ENCODE measurements around the gene DNHD1.
A peak's percentile ranks its signal among the peaks of the same experiment; 100 is the strongest.

DNA sequence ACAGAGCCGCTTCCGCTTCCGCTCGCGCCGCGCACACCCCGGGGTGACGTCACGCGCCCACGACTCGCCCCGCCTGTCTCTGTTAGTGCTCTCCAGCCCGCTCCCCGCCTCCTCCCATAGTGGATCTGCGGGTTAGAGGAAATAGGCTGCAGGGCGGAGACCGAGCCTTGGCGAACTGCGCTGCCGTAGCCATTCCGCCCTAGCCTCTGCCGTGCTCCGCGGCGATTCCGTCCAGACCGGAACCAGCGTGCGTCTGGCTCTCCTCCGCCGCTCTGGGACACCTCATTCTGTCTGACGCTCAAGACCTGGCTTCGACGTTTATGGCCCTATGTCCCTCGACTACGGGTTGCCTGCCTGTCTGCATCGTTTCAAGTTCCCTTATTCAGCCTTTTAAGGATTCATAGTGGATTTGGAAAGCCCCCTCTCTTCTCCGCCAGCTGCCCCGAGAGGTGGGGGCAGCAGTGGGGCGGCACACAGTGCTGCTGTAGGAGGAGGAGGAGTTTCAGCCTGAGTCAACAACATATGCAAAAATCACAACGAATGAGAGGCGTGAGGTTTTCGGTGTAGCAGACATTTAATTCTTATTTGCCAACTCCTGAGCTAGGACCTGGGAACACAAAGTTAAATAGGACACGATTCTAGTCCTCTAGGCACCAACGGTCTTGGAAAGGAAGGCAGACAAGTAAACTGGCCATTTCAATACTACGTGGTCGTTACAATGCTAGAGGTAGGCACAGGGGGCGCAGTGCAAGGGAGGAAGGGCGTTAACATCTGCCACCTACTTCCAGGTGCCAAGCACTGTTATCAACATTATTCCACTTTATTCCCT lies 115.3 kb downstream of the DNHD1 start, which contains the start of gene TAF10:
- peak; percentile 94 to 95 for TF ChIP-seq POLR2A (IDR thresholded peaks at IDR 0.05)
- TF ChIP-seq, protein P1, sequence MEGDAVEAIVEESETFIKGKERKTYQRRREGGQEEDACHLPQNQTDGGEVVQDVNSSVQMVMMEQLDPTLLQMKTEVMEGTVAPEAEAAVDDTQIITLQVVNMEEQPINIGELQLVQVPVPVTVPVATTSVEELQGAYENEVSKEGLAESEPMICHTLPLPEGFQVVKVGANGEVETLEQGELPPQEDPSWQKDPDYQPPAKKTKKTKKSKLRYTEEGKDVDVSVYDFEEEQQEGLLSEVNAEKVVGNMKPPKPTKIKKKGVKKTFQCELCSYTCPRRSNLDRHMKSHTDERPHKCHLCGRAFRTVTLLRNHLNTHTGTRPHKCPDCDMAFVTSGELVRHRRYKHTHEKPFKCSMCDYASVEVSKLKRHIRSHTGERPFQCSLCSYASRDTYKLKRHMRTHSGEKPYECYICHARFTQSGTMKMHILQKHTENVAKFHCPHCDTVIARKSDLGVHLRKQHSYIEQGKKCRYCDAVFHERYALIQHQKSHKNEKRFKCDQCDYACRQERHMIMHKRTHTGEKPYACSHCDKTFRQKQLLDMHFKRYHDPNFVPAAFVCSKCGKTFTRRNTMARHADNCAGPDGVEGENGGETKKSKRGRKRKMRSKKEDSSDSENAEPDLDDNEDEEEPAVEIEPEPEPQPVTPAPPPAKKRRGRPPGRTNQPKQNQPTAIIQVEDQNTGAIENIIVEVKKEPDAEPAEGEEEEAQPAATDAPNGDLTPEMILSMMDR (IDR thresholded peaks at IDR 0.05), result peak in 3 of 4 experiments; percentile 53 to 77 (median 58)
- peak; percentile 99 for TF ChIP-seq POLR2AphosphoS5 (IDR thresholded peaks at IDR 0.05)
- TF ChIP-seq EP300 (IDR thresholded peaks at IDR 0.05), result no peak
